GM21576 (cell line): ENCODE results near the gene PELI3.
"Not testable (repeated sequence)": the region's sequence is repeated elsewhere in the genome, so short reads cannot be mapped to it uniquely, and the experiment has no call there.

Experiments
- ATAC-seq: cut with Tn5 transposase; IDR thresholded peaks from one replicate; pipeline ENCODE4 v1.9.1; 2021; ENCODE audit warnings: mild to moderate bottlenecking, moderate library complexity; ENCODE audit not compliant: unreplicated experiment

PELI3 gene, protein sequence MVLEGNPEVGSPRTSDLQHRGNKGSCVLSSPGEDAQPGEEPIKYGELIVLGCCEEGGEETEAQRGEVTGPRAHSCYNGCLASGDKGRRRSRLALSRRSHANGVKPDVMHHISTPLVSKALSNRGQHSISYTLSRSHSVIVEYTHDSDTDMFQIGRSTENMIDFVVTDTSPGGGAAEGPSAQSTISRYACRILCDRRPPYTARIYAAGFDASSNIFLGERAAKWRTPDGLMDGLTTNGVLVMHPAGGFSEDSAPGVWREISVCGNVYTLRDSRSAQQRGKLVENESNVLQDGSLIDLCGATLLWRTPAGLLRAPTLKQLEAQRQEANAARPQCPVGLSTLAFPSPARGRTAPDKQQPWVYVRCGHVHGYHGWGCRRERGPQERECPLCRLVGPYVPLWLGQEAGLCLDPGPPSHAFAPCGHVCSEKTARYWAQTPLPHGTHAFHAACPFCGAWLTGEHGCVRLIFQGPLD

DNA sequence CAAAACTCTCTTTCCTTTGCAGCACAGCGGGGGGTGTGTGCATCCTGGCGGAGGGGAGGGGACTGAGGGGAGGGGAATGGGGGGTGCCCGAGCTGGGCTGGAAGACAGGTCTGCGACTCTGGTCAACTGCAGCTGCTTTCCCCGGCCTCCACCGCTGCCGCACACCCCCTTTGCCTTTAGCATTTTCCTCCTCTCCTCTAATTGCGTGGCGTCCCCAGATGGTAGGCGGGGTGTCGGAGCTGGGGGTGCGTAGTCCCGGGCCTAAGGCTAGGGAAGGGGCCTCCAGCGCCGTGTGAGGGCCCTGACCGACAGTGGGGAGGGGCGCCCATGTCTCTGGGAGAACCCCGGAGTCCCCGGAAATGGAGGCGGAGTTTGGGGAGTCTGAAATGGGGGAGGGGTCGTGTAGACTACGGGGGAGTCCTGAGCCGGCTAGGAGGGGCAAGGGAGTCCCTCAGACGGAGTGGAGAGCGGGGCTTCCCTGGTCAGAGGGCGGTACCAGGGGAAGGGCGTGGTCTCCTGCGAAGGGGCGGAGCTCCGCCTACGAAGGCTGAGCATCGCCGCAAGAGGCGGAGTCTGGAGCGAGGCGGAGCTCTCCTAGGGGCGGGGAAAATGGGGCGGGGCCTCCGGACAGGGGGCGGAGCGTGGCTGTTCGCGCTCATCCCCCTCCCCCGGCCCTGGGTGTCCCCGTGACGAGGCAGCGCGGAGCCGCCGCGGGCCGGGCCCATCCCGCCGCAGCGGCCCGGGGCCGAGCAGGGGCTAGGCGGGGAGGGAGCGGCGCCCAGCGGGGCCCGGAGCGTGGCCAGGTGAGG lies at the start of gene PELI3:
Gene PELI3, plus strand, starts transcription at position 681 of the 809 bp plus-strand sequence. CDS start 1,224 bp downstream, outside the sequence.
- peak; percentile 65 for ATAC-seq

DNA sequence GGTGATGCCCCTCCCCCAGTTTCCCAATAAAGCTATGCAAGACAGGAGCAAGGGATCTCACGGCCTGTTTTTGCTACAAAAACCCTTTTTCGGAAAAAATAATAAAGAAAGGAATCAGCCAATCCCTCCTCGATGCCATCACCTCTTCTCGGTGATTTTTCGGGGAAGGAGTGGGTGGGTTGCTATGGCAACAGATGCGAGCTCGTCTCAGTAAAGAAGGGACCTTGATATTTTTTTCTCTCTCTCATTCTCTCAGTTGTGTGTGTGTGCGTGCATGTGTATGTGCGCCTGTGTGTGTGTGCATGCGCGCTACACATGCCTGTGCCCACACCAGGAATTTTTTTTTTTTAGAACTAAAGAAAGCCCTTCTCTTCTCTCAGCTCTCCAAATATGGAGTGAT lies 49.7 kb upstream of the PELI3 start:
- ATAC-seq: no peak

DNA sequence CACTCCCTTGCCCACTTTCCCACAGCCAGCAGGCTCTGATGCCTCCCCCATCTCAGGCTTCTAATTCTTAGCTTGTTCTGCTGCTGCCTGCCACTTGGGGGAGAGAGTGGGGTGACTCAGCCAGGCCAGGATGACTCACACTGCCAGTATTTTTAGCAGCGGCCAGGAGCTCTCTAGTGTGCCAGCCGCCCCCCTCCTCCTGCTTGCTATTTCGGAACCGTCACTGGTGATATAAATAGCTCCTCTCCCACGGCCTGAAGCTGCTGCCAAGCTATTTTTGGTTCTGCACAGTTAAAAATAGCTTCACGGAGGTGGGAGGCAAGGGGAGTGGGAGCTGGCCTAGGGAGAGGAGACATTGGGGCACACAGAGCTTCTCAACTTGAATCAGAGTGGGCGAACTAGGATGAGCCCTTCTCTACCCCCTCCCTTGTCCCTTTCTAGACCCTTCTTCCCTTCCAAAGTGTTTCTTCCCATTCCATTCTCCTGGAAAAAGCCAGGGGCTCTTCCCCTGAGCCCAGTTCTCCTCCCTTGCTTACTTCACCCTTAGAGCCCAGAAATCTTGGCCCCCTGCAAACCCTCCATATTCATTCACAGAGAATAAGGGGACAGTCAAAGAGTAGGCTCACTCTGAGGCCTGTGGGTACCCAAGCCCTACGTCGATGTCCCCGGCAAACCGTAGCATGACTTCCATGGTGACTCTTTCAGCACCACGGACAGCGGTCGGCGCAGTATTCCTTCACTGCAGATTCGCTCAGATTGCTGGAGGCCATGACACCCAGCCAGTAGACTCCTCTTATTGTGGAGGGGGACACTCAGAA lies 48.3 kb upstream of the PELI3 start:
- ATAC-seq: no peak

DNA sequence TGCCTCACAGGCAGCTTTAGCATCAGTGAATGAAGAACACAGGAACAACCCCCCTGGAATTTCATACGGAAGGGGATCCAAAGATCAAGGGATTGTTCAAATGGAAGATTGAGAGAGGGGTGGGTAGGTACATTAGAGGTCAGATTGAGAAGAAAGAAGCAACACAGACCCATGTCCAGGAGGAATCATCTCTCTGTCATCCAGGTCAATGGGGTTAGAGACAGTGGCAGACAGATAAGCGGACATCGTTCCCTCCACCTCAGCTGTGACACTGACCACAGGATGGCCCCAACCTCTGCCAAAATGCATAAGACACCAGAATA lies 47.8 kb upstream of the PELI3 start:
- no peak for ATAC-seq

DNA sequence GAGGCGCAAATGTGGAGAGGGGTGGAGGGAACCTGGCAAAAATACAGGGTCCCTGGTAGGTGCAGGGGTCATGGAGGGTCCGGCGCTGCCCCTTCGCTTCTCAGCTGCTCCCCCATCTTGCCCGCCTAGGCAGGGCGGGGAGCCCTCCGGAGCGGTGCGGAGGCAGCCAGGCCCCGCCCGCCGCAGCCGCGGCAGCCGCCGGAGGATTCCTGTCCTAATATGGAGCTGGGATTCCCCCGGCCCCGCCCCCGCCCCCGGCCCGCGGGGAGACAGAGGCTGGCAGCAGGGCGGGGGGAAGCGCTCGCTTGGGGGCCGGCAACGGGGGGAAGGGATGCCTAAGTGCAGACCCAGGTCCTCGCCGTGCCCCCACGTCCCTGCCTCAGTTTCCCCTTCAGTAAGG lies 46.9 kb upstream of the PELI3 start:
- ATAC-seq: no peak

DNA sequence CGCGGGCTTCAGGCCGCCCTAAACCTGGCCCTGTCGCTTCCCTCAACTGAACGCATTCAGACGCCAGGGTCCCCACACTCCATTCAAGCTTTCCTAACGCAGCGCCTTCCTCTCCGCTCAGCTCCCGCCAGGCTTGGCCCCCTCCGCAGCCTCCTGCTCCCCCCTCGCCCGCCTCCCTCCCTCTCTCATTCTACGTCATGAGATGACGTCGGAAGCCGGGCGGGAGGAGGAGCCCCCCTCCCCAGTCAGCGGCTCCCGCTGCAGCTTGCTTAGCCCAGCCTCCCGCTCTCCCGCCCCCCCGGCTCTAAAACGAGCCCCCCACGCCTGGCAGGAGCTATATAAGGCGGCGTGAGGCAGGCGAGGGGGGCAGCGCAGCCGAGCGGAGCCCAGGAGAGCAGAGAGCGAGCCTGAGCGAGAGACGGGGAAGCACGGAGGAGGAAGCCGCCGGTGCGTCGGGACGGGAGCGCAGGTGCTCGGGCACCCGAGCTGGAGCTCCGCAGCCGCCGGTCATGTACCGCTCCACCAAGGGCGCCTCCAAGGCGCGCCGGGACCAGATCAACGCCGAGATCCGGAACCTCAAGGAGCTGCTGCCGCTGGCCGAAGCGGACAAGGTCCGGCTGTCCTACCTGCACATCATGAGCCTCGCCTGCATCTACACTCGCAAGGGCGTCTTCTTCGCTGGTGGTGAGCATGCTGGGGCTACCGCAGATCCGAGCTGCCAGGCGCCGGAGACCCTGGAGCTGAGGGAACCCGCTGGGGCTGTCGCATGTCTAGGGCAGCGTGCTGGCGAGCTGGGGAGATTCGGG lies 45.8 kb upstream of the PELI3 start, which contains the start of gene NPAS4:
Gene NPAS4, plus strand, starts transcription at position 365 of the 806 bp plus-strand sequence. Its CDS starts 145 bp downstream, at position 510.
- ATAC-seq: no peak

DNA sequence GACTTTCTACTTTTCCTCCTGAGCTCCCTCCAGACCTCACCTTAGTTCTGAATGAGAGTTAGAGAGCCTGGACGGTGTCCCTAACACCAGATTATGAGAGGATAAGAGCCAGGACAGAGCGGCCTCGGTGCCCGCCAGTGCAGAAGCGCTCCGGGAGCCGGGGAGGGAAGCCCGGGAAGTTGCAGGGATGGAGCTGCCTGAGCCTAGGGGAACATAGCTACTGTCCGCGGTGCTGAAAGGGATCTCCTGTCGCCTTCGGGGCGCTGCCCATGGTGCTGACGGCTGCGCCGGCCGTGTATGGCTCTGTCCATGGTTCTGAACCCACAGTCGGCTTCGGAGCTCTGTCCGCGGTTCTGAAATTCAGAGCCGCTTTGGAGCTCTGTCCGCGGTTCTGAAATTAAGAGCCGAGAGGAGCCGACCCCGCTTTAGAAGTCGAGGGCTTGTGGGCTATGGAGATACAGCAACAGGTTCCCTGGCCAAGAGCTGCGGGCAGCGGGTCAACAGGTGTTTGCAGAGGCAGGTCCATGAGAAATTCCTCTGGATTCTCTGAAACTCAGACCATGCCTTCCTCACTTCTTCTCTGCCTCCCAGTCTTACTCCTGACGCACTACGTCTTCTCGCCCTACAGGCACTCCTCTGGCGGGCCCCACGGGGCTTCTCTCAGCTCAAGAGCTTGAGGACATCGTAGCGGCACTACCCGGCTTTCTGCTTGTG lies 45.1 kb upstream of the PELI3 start:
- peak; percentile 67 for ATAC-seq

DNA sequence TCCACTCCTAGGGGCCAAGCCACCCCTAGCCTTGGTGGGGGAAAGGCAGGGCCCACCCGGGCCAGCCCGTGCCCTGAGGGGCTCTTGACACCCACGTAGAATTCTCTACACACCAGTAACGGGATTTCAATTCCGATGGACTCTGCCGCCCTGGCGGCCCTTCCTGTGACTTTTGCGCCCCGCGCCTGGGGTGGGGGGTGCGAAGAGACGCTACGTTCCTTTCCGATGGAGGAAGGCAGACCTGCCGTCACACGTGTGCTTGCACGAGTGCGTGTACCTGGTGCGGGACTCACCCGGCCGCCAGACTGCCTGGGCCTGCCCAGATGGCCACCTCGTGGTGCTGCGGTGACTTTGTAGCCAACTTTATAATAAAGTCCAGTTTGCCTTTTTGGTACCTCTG lies 40.4 kb upstream of the PELI3 start:
- ATAC-seq: no peak

DNA sequence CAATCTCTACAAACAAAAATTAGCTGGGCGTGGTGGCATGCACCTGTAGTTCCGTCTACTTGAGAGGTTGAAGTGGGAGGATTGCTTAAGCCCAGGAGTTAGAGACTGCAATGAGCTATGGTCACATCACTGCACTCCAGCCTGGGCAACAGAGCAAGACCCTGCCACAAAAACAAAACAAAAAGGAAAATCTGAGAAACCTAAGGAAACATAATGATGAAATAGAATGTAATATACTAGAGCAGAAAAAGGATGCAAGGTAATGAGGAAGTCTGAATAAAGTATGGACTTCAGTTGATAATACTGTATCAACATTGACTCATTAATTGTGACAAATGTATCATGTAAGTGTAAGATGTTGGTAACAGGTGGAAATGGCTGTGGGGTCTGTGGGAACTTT lies 37.8 kb upstream of the PELI3 start:
- ATAC-seq: no peak

DNA sequence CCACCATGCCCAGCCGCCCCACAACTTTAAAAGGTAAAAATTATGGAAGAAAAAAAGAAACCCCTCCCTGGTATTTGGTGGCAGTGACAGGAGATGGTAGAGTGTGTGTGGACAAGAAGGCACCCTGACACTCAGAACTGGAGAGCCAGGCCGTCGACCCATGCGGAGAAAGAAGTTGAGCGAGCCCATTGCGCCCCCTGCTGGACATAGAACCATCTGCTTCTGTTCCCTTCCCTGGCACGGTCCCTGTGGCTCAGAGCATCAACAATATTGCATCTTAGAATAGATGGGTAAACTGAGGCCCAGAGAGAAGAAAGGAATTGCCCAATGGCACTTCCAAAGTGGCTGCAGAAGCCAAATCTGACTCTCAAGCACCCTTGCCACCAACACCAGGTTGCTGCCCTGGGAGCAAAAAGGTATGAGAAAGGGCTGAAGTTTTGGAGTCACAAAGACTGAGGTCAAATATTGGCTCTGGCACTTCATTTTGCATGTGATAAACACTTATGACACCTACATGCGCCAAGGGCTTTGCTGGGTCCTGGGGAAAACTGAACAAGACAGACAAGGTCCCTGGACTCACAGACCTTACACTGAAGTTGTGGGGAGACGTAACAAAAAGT lies 36.6 kb upstream of the PELI3 start:
- ATAC-seq: no peak

DNA sequence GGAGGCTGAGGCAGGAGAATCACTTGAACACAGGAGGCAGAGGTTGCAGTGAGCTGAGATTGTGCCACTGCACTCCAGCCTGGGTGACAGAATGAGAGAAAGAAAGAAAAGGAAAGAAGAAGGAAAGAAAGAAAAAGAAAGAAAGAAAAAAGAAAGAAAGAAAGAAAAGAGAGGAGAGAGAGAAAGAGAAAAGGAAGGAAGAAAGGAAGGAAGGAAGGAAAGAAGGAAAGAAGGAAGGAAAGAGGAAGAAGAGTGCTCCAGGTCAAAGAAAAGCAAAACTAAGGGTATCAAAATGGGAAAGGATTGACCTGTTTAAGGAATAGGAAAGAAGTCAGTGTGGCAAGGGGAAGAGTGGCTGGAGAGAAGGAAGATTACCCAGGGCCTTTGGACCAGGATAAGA lies 35.4 kb upstream of the PELI3 start:
- not testable (repeated sequence) for ATAC-seq

DNA sequence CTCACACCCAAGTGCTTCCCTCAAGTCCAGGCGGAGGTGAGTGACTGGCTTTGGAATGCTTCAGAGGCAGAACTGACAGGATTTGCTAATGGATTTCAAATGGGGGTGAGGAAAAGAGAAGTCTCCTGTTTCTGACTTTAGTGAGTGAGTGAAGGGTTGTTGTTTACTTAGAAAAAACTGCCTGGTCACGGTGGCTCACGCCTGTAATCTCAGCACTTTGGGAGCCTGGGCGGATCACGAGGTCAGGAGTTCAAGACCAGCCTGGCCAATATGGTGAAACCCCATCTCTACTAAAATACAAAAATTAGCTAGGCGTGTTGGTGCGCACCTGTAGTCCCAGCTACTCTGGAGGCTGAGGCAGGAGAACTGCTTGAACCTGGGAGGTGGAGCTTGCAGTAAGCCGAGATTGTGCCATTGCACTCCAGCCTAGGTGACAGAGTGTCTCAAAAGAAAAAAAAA lies 34.8 kb upstream of the PELI3 start:
- ATAC-seq: not testable (repeated sequence)

DNA sequence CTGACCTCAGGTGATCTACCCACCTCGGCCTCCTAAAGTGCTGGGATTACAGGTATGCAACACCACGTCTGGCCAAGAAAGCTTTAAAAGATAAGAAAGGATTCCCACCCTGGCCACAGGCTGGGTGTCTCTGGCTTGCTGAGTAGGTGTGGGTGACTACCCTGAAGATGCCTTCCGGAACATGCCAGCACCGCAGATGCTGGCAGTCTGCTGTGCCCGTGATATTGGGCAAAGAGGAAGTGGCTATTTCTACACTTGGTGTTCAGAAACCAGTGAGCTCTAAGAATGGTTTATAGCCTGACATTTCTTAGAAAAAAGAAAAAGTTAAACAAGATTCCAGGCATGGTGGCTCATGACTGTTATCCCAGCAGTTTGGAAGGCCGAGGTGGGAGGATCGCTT lies 34.1 kb upstream of the PELI3 start:
- ATAC-seq: no peak

DNA sequence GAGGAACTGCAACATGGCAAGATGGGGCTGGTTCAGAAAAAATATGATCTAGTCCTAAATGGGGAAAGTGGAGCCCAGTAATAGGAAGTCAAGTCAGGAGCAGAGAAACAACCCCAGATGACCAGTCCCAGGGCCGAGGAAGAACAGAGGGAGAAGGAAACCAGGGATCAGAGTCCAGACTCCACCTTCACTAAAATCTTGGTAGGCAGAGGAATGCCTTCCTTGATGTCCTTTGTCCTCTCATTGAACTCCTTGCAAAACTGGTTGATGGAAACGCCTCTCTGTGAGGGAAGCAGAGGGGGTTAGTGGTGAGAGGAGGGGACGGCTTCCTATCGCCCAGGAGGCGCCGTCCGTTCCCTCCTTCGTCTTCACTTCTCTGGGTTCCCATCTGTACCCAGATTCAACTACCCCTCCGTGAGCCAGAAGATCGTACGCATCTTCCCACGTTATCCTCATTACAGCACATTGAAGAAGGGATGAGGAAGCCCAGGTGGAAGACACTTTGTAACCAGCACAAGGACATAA lies 28.7 kb upstream of the PELI3 start:
- ATAC-seq: no peak

DNA sequence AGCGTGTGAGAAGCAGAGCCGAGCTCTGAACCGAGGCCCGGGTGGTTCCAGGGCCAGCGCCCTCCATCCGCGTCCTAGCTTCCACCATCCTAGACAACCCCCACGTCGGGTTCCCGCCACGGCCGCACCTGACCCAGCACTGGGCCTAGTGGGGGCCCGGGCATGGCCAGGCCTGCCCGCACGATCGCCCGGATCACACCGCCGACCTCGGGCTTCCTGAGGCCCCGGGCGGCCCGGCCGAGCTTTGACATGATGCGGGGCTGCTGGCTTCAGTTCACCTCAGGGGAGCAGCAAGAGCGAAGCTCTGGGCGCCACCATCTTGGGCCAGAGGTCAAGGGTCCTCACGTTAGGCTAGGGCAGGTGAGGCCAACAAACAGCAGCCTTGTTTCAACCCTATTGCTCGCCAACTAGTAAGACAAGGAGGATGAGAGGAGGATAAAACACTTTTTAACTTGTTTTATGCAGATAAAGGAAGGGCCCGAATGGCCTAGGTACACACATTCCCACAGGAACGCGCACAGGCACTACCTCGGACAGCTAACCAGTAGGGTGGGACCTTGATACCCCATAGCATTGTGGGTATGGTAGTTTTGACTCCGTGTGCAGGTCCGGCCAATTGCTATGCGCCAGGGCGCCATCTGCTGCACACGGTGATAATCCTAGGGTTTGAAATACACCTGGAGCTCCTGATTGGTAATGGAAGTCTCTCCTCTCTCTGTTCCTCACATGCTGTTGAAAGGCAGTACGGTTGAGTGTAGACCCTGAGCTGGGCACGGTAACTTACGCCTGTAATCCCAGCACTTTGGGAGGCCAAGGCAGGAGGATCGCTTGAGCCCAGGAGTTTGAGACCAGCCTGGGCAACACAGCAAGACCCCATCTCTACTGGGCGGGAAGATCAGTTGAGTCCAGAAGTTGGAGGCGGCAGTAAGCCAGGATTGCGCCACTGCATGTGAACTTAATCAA lies 27.9 kb upstream of the PELI3 start, which contains the start of gene MRPL11:
Gene MRPL11, minus strand, starts transcription at position 345 of the 963 bp plus-strand sequence. Its CDS starts 94 bp downstream, at position 251.
- peak; percentile 91 for ATAC-seq

DNA sequence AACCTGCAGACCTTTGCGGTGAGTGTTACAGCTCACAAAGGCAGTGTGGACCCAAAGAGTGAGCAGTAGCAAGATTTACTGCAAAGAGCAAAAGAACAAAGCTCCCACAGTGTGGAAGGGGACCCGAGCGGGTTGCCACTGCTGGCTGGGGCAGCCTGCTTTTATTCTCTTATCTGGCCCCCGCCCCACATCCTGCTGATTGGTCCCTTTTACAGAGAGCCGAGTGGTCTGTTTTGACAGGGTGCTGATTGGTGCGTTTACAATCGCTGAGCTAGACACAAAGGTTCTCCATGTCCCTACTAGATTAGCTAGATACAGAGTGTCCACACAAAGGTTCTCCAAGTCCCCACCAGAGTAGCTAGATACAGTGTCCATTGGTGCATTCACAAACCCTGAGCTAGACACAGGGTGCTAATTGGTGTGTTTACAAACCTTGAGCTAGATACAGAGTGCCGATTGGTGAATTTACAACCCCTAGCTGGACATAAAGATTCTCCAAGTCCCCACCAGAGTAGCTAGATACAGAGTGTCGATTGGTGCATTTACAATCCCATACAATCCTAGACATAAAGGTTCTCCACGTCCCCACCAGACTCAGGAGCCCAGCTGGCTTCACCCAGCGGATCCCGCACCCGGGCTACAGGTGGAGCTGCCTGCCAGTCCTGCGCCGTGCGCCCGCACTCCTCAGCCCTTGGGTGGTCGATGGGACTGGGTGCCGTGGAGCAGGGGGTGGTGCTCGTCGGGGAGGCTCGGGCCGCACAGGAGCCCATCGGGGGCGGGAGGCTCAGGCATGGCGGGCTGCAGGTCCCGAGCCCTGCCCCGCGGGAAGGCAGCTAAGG lies 26.4 kb upstream of the PELI3 start:
- ATAC-seq: not testable (repeated sequence)

DNA sequence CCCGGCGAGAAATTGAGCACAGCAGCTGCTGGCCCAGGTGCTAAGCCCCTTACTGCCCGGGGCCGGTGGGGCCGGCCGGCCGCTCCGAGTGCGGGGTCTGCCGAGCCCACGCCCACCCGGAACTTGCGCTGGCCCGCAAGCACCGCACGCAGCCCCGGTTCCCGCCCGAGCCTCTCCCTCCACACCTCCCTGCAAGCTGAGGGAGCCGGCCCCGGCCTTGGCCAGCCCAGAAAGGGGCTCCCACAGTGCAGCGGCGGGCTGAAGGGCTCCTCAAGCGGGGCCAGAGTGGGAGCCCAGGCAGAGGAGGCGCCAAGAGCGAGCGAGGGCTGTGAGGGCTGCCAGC lies 25.8 kb upstream of the PELI3 start:
- not testable (repeated sequence) for ATAC-seq
